NCI-H345 treated with DMSO at 0.1 percent for 48 hours (cell line): ENCODE data around the gene FURIN.
"Not testable (repeated sequence)": the region's sequence is repeated elsewhere in the genome, so short reads cannot be mapped to it uniquely, and the experiment has no call there.

Experiments used
- DNase-seq: peaks from one replicate; lab custom pipeline; 2025; ENCODE audit not compliant: unreplicated experiment; lab: John Stamatoyannopoulos, UW

The FURIN gene

DNA sequence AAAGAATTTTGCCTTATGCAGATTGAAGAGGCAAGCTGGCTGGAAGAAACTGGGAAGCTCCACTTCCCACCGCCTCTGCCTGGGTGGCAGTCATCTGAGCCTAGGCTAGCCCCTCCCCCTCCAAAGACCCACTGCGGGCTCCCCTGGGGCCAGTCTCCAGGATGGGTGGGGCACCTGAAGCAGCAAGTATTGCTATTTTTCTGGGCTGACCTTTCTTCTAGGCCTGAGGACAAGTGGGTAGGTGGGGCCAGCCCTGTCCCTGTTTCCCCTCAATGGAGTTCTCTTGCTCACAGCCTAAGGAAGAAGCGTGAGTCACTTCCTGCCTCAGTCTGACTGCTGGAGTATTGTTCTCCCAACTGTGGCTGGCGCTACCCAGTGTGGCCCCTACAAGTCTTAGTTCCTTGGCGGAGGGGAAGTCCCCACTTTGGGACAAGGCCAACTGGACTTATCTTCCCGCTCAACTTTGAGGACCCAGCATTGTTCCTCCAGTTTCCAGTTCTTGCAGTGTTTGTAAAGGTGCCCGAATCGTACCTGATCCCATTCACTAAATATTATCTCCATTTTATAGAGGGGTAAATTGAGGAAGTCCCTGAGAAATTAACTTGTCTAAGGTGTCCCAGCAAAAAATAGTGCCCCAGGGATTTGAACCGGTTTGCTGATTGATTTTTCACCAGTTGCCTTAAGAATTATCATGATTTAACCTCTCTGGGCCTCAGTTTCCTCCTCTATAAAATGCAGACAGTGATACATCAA, 1.4 kb downstream of the FURIN start:
- DNase-seq: no peak

DNA sequence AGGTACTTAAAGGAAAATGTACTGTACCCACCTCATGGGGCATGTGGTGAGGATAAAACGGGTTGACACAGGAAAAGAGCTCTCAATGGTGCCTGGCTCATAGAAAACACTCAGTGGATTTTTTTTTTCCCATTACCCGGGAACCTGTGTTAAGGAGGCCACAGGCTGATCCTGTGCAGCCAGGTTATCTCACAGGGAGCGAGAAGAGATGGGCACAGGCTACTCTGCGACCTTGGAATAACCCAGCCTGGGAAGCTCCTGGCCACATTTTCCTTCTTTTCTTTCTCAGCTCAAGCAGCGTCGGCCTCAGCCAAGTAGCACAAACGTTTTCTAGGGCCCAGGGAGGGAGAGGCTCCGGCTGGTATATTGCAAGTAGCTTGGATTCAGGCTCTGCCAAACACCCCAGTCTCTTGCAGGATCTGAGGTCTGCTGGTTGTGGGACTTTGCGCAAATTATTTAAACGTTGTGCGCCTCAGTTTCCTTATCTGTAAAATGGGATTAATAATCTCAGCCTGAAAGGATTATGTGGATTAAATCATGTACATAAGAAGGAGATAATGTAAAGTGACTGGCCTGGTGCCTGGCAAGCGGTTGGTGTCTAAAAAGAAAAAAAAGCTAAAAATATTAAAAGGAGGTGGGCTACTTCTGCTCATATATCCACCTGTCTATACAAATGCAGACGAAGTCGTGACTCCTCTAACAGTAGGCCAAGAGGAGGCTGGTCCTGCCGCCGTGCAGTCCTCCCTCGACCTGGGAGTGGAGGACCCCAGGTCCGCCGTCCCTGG, 2.2 kb downstream of the FURIN start:
- no peak for DNase-seq

DNA sequence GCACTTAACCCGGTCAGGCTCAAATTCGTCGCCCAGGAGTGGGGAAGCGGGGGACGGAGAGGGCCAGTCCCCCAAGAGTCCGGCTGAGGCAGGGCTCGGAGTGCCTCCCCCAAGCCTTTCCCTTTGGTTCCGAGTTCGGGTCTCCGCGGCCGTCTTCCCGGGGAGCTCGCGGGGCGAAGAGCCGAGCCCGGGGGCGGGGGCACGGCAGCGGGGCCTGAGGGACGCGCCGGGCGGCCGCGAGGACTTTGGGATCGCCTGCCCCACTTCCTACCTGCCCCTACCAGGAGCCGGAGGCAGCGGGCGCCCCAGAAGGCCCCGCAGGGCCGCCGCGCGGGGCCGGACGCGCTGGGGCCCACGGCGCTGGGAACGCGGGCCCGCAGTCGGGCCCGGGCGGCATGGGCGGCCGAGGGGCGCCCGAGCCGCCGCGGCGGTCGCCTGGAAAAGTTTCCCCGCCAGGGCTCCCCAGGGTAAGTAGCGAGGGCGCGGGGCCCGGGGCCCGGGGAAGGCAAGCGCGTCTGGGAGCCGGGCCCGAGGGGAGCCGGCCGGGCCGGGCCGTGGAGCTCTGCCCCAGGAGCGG, 2.8 kb downstream of the FURIN start:
- DNase-seq: no peak

DNA sequence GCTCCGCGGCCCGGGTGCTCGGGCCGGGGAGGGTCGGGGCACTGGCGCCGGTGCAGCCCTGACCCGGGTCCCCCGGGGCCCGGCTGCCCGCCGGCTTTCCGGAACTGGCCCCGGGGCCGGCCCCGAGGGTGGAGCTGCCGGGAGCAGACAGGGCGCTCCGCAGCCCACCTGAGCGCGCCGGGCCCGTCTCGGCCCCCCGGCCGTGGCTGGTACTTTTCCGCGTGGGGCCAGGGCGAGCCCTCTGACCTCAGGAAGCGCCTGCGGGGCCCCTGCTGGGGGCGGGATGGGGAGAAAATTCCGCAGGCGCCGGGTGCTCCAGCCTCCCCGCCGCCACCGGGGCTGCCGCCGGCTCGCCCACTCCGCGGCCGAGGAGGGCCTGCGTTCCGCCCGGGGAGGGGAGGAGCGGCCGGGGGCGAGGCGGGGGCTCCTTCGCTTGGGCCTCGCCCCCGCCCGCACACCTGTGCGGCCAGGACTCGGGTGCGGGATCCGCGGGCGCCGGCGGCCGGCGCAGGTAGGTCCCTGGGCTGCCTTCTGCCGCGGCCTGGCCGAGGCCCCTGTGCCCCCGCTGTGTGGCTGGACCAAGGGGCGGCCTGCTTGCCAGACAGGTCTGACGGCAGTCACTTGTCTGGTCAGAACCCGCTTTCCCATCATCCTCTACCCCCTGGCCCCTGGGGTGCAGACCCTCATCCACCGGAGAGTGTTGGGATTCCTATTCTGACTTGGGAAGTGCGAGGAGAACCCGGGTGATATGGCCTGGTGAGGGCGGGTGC, 3.5 kb downstream of the FURIN start:
- DNase-seq: no peak

DNA sequence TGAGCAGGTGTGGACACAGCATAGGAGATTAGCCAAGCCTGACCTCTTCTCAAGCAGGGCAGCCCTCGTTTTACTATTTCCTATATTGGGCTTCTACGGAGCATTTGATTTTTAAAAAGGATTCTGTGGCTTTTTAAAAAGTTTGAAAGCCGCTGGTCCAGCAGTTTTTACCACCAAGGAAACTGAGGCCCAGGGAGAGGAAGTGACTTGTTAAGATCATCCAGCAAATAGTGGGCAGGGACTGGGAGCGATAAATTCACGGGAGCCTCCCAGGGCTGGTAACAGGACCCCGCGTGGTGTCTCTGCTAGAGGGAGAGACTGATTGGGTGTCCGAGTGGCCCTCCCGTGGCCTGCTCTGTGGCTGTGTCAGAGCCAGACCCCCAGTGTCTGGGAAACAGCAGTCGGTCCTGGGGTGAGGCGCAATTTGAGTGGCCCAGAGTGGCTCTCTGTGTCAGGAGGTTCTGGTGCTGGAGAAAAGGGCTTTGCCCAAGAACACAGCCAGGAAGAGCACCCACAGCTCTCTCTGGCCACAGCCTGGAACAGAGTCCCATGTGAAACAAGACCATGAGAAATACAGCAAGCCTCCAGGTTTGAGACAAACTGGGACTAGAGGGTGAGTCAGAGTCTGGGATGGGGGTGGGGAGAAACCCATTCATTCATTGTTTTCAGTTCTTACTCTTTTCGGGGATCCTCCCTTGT, 4.2 kb downstream of the FURIN start:
- no peak for DNase-seq

DNA sequence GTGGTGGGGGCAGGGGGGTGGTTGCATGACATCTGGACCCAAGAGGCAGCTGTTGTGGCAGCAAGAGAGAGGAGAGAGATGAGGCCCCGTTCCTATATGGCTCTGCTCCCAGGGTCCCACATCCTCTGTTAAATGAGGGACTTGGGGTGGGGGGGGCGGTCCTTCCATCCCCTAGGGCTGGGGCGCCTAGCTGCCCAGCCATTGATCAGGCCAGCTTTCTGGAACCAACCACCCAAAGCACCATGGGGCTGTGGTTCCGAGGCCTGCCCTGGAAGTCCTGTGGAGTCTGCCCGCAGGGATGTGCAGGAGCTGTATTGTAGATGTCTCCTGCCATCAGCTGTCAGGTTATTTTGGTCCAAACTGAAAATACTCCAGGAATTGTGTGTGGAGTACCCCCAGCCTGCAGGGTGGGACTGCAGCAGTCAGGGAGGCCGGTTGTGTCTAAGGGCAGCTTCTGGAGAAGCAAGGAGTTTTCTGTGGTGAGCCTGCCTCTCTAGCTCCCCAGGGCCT, 5.2 kb downstream of the FURIN start:
- DNase-seq: no peak

DNA sequence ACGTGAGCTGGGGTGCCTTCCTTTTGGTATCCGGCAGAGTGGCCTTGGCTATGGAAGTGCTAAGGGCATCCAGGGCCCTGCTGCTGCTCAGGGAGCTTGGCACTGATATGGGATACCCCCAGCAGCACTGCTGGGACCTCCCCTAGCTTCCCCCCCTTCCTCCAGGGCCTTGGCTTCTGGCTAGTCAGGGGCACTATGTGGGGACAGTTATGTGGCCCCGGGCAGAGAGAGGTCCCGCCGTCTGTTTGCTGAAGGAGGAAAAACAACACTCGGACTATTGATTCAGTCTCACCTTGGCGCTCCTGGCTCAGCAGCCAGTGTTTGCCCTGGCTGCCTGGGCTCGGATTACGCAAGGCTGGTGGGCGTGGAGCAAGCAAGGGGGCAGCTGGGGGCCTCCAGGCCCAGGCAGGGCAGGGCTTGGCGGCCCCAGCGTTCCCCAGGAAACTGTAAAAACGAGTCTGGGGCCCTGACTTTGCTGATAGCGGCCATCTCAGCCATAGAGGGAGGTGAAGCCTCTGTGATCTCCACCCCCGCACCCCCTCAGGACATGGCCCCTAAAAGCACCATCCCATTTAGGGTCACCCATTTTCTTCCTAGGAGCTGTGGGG, 5.7 kb downstream of the FURIN start:
- no peak for DNase-seq

DNA sequence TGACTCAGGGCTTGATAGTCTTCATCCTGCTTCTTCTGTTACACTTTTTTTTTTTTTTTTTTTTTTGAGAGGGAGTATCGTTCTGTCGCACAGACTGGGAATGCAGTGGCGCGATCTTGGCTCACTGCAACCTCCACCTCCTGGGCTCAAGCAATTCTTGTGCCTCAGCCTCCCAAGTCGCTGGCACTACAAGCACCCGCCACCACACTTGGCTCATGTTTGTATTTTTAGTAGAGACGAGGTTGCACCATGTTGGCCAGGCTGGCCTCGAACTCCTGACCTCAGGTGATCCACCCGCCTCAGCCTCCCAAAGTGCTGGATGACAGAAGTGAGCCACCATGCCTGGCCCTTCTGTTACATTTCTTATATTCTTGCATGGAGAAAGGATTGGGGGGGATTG, 6.6 kb downstream of the FURIN start:
- not testable (repeated sequence) for DNase-seq

DNA sequence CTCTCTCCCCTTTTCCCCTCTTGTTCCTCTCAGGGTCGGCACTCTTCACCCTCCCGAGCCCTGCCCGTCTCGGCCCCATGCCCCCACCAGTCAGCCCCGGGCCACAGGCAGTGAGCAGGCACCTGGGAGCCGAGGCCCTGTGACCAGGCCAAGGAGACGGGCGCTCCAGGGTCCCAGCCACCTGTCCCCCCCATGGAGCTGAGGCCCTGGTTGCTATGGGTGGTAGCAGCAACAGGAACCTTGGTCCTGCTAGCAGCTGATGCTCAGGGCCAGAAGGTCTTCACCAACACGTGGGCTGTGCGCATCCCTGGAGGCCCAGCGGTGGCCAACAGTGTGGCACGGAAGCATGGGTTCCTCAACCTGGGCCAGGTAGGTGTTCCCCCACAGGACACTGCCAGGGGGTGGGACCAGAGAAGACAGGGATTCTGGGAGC, 7.2 kb downstream of the FURIN start:
- no peak for DNase-seq

DNA sequence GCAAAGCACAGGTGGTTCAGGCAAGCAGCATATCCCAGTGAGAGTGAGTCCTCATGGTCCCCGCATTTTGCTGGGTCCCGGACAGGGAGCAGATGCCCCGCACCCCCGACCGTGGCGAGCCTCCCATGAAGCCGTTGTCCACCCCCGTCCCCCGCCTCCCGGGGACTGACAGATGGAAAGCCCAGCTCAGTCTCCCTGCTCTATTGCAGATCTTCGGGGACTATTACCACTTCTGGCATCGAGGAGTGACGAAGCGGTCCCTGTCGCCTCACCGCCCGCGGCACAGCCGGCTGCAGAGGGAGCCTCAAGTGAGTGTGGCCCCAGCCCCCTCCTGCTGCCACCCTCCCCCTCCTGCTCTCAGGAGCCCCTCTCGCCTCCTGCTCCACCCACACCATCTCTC, 7.7 kb downstream of the FURIN start:
- DNase-seq: no peak

DNA sequence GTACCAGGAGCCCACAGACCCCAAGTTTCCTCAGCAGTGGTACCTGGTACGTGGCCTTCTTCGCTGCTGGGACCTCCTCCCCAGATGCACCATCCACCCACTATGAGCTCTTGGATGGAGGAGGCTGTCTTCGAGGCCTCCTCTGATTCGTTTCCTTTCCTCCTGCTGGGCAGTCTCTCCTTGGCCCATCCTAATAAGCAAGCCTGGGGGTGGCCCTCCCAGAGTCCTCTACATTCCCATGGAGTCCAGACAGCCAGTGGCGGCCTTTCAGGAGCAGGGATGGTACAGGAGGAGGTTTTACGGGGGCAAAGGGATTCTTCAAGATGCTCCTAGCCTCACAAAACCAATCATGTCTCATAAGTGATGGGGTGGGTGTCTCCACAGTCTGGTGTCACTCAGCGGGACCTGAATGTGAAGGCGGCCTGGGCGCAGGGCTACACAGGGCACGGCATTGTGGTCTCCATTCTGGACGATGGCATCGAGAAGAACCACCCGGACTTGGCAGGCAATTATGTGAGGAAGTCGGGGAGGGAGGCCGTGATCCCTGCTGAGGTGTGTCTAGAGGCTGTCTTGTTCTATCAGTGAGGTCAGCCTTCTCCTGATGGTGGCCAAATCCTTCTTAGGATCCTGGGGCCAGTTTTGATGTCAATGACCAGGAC, 8.3 kb downstream of the FURIN start:
- no peak for DNase-seq

DNA sequence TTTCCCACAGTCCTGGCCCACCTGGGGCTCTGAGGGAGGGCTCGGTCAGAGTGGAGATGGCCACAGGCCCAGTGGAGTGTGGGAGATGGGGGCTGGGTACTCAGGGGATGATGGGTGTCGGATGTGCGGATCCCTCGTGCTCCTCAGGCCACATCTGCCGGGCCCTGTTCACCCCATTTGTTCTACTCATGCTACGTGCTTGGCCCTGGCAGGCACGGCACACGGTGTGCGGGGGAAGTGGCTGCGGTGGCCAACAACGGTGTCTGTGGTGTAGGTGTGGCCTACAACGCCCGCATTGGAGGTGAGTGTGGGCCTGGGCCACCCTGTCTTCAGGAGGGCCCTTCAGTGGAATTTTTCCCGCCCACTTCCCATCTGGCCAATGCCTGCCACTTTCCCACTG, 8.9 kb downstream of the FURIN start:
- no peak for DNase-seq

DNA sequence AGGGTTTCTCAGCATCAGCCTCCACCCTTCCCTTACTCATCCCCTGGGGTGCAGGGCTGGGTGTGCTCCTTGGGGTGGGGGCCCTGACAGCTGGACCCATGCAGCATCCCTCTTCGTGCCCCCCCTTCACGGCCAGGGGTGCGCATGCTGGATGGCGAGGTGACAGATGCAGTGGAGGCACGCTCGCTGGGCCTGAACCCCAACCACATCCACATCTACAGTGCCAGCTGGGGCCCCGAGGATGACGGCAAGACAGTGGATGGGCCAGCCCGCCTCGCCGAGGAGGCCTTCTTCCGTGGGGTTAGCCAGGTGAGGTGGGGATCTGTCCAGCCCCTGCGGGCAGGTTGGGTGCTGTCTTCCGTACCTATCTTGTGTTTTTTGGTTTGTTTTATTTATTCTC, 9.6 kb downstream of the FURIN start:
- DNase-seq: no peak

DNA sequence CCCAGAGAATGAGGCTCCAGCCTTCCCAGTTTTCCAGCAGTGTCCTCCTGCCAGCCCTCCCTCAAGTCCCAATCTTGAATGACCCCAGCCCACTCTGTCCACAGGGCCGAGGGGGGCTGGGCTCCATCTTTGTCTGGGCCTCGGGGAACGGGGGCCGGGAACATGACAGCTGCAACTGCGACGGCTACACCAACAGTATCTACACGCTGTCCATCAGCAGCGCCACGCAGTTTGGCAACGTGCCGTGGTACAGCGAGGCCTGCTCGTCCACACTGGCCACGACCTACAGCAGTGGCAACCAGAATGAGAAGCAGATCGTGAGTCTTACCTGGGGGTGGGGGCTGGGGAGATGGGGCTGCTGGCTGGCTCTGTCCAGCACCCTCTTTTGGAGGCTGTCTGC, 10.3 kb downstream of the FURIN start:
- no peak for DNase-seq

DNA sequence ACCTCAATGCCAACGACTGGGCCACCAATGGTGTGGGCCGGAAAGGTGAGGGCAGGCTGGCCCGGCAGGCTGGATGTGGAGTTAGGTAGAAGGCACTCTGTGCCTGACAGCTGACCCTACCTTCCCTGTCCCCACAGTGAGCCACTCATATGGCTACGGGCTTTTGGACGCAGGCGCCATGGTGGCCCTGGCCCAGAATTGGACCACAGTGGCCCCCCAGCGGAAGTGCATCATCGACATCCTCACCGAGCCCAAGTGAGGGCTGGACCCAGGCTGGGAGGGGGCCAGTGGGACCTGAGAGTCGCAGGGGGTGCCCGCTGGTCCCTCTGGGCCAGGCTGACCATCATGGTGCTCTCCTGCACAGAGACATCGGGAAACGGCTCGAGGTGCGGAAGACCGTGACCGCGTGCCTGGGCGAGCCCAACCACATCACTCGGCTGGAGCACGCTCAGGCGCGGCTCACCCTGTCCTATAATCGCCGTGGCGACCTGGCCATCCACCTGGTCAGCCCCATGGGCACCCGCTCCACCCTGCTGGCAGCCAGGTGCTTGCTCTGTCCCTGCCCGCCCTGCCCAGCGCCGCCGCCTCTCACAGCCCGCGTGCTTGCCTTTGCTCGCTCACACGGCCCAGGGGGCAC, 11.5 kb downstream of the FURIN start:
- no peak for DNase-seq

DNA sequence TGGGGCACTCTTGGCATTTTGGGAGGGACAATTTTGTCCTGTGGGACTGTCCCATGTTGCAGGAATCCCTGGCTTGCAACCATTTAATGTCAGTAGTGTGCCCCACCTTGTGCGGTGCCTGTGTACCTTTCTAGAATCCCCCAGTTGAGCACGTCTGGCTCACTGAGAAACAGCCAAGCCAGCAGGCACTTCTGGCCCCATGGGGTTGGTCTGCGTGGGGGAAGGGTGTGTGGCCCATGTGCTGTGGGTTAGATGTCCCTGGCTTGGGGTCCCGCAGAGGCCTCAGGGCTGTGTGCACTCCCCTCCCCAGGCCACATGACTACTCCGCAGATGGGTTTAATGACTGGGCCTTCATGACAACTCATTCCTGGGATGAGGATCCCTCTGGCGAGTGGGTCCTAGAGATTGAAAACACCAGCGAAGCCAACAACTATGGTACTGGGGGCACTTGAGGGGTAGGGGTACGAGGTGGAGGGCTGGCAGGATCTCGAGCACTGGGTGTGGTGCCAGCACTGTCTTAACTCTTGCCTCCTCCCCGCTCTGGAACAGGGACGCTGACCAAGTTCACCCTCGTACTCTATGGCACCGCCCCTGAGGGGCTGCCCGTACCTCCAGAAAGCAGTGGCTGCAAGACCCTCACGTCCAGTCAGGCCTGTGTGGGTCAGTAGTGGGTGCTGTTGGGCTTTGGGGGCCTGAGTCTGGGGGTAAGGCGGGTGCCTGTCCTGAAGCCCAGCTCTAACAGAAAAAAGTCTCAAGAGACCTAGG, 12.2 kb downstream of the FURIN start:
- DNase-seq: no peak

DNA sequence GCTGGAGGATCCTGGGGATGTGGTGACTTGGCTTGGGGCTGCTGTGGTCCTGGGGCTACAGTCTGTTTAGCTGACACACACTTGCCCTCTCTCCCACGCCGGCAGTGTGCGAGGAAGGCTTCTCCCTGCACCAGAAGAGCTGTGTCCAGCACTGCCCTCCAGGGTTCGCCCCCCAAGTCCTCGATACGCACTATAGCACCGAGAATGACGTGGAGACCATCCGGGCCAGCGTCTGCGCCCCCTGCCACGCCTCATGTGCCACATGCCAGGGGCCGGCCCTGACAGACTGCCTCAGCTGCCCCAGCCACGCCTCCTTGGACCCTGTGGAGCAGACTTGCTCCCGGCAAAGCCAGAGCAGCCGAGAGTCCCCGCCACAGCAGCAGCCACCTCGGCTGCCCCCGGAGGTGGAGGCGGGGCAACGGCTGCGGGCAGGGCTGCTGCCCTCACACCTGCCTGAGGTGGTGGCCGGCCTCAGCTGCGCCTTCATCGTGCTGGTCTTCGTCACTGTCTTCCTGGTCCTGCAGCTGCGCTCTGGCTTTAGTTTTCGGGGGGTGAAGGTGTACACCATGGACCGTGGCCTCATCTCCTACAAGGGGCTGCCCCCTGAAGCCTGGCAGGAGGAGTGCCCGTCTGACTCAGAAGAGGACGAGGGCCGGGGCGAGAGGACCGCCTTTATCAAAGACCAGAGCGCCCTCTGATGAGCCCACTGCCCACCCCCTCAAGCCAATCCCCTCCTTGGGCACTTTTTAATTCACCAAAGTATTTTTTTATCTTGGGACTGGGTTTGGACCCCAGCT, 13.0 kb downstream of the FURIN start:
- DNase-seq: no peak
